Loucy (cell line): Measurements from ENCODE around the gene HCCS.

ENCODE experiments used
- H2AFZ ChIP-seq: fragments of 200-600 bp; sonication (generic); 2 replicates; pipeline ENCODE4 v1.6.0; 2016; ENCODE audit warnings: antibody characterized with exemption, mild to moderate bottlenecking, low read length, moderate library complexity
- H3F3A ChIP-seq: fragments of 200-600 bp; 2 replicates; pipeline ENCODE4 v1.6.0; 2016; ENCODE audit warnings: antibody characterized with exemption, low read depth, mild to moderate bottlenecking
- H3K27me3 ChIP-seq: fragments of 200-600 bp; sonication (generic); 2 replicates; pipeline ENCODE4 v1.6.1; 2014; ENCODE audit warnings: low read length, mild to moderate bottlenecking; ENCODE audit not compliant: insufficient read depth, poor library complexity, severe bottlenecking
- H3K36me3 ChIP-seq: fragments of 200-600 bp; sonication (generic); 2 replicates; pipeline ENCODE4 v1.6.1; 2016; ENCODE audit warnings: low read length; ENCODE audit not compliant: insufficient read depth
- H3K4me1 ChIP-seq: fragments of 200-600 bp; sonication (generic); 2 replicates; pipeline ENCODE4 v1.5.1; 2014; ENCODE audit warnings: low read length, mild to moderate bottlenecking; ENCODE audit not compliant: insufficient read depth, poor library complexity, severe bottlenecking
- H3K4me2 ChIP-seq: fragments of 200-600 bp; sonication (generic); 2 replicates; pipeline ENCODE4 v1.6.0; 2014; ENCODE audit warnings: antibody characterized with exemption, low read length, low read depth, mild to moderate bottlenecking; ENCODE audit not compliant: poor library complexity, severe bottlenecking
- H3K4me3 ChIP-seq: fragments of 200-600 bp; sonication (generic); 2 replicates; pipeline ENCODE4 v1.5.1; 2014; ENCODE audit warnings: low read length, mild to moderate bottlenecking, mixed read lengths; ENCODE audit not compliant: poor library complexity, severe bottlenecking
- H3K79me2 ChIP-seq: fragments of 200-600 bp; sonication (generic); 2 replicates; pipeline ENCODE4 v1.6.1; 2014; ENCODE audit warnings: low read length; ENCODE audit not compliant: insufficient read depth
- H3K9ac ChIP-seq: fragments of 200-600 bp; sonication (generic); 2 replicates; pipeline ENCODE4 v1.6.0; 2014; ENCODE audit warnings: mild to moderate bottlenecking, low read depth, low read length, moderate library complexity; ENCODE audit not compliant: poor library complexity, severe bottlenecking
- H3K9me2 ChIP-seq: fragments of 200-600 bp; sonication (generic); replicated peaks from 2 replicates; pipeline ENCODE4 v1.6.1; 2016; ENCODE audit warnings: low read depth, low read length, mixed read lengths
- H3K9me3 ChIP-seq: fragments of 200-600 bp; sonication (generic); 2 replicates; pipeline ENCODE4 v1.6.1; 2014; ENCODE audit warnings: mild to moderate bottlenecking, antibody characterized with exemption, low read length, low read depth; ENCODE audit not compliant: insufficient read depth
- H4K20me1 ChIP-seq: fragments of 200-600 bp; sonication (generic); 2 replicates; pipeline ENCODE4 v1.6.0; 2014; ENCODE audit warnings: antibody characterized with exemption, low read length, mild to moderate bottlenecking; ENCODE audit not compliant: insufficient read depth, poor library complexity, severe bottlenecking
- EZH2phosphoT487 ChIP-seq: fragments of 200-600 bp; IDR thresholded peaks from 2 replicates; pipeline ENCODE4 v1.6.1; 2018; ENCODE audit warnings: antibody characterized with exemption, mild to moderate bottlenecking, moderate library complexity, borderline replicate concordance
- TF ChIP-seq, protein P1 (sequence below): fragments of 200-600 bp; sonication (generic); conservative IDR thresholded peaks from 2 replicates; pipeline ENCODE4 v1.5.1; 2014; ENCODE audit warnings: mild to moderate bottlenecking, antibody characterized with exemption, low read length

The HCCS gene

DNA sequence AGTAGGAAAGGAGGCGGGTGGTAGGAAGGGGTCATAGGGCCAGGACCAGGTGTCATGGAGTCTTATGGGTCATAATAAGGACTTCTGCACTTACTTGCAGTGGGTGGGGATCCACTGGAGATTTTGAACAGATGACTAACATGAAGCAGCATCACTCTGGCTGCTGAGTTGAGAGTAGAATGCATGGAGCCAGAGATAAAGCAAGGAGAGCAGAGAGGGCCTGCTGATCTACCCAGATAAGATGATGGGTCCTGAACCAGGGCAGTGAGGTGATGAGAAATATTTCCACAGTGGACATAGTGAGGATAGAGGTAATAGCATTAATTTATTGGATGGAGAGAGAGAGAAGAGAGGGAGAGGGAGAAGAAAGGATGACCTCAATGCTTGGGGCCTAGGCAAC lies 48.0 kb downstream of the HCCS start:
- Histone ChIP-seq H3K4me1 (no peaks in the 10 kb centered on the region), H3K9me2 (no peaks in the 10 kb centered on the region), H2AFZ (no peak overlapping the region), H3K36me3 (no peaks in the 10 kb centered on the region), H3K4me2 (no peak overlapping the region), H3K9me3 (no peaks in the 10 kb centered on the region), H3F3A (no peaks in the 10 kb centered on the region), H3K9ac (no peak overlapping the region), H3K27me3 (no peaks in the 10 kb centered on the region), H4K20me1 (no peaks in the 10 kb centered on the region), H3K4me3 (no peak overlapping the region), H3K79me2 (no peaks in the 10 kb centered on the region)
- TF ChIP-seq, protein P1, sequence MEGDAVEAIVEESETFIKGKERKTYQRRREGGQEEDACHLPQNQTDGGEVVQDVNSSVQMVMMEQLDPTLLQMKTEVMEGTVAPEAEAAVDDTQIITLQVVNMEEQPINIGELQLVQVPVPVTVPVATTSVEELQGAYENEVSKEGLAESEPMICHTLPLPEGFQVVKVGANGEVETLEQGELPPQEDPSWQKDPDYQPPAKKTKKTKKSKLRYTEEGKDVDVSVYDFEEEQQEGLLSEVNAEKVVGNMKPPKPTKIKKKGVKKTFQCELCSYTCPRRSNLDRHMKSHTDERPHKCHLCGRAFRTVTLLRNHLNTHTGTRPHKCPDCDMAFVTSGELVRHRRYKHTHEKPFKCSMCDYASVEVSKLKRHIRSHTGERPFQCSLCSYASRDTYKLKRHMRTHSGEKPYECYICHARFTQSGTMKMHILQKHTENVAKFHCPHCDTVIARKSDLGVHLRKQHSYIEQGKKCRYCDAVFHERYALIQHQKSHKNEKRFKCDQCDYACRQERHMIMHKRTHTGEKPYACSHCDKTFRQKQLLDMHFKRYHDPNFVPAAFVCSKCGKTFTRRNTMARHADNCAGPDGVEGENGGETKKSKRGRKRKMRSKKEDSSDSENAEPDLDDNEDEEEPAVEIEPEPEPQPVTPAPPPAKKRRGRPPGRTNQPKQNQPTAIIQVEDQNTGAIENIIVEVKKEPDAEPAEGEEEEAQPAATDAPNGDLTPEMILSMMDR: no peak
- TF ChIP-seq EZH2phosphoT487: no peak

DNA sequence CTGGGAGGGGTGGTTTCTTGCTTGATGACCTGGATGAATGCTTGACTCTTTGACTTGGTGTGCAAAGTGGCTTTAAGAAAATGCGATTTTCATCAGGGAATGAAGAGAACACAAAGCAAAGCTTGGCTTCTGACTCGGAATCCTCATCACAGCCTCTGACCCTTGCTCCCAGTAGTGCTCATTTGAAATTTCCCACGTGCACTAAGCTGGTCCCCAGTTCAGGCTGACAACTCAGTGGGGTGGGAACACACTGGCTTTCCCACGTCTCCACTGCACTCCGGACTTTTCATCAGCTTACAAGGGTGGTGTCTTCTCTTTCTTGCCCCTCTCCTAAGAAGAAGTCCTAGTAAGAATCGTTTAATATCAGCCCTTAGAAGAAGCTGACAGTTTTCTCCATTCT lies 53.3 kb downstream of the HCCS start:
- TF ChIP-seq, protein P1: no peak
- no peak for TF ChIP-seq EZH2phosphoT487
- Histone ChIP-seq H4K20me1 (no peaks in the 10 kb centered on the region), H3K4me2 (no peak overlapping the region), H3K79me2 (no peaks in the 10 kb centered on the region), H3K4me3 (no peak overlapping the region), H3K9ac (no peak overlapping the region), H3K9me2 (no peaks in the 10 kb centered on the region), H3K27me3 (no peaks in the 10 kb centered on the region), H3K36me3 (no peaks in the 10 kb centered on the region), H3K4me1 (no peaks in the 10 kb centered on the region), H2AFZ (no peak overlapping the region), H3K9me3 (no peaks in the 10 kb centered on the region), H3F3A (no peaks in the 10 kb centered on the region)

DNA sequence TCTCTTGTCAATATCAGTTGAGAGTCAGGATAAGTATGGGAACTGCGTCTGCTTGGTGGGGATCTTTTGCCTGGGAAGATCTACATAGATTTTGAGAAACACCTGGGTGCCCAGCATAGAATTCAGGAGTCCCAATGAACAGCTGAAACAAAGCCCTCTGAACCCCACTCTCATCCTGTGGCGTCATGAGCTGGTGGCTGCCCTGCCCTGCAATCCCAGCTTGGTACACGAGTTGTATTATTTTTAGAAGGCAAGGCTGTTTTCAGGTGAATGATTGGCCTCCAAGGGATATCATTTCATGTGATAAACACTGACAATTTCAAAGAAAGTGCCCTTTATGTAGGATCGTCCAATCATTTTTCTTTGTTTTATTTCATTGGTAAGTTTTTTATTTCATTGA lies 60.8 kb downstream of the HCCS start:
- H4K20me1 ChIP-seq: no peaks in the 10 kb centered on the region
- H3K4me3 ChIP-seq: no peak overlapping the region
- no peaks in the 10 kb centered on the region for H3K79me2 ChIP-seq
- no peak overlapping the region for H2AFZ ChIP-seq
- H3K27me3 ChIP-seq: no peaks in the 10 kb centered on the region
- TF ChIP-seq, protein P1: no peak
- TF ChIP-seq EZH2phosphoT487: no peak
- no peaks in the 10 kb centered on the region for H3K9me3 ChIP-seq
- H3K36me3 ChIP-seq: no peaks in the 10 kb centered on the region
- no peaks in the 10 kb centered on the region for H3F3A ChIP-seq
- H3K4me2 ChIP-seq: no peak overlapping the region
- no peak overlapping the region for H3K9ac ChIP-seq
- no peaks in the 10 kb centered on the region for H3K4me1 ChIP-seq
- no peaks in the 10 kb centered on the region for H3K9me2 ChIP-seq
